Measurements from ENCODE around the gene WWOX. TPM values are rescaled to one million over a fixed set of nuclear protein-coding genes. Genes with fewer than 3 reads are reported as not detected.

Gene WWOX
- total and polyA plus RNA-seq, 2 of the 4 experiments (the other 2 are of a cell fraction): 2.7 to 5.4 TPM

DNA sequence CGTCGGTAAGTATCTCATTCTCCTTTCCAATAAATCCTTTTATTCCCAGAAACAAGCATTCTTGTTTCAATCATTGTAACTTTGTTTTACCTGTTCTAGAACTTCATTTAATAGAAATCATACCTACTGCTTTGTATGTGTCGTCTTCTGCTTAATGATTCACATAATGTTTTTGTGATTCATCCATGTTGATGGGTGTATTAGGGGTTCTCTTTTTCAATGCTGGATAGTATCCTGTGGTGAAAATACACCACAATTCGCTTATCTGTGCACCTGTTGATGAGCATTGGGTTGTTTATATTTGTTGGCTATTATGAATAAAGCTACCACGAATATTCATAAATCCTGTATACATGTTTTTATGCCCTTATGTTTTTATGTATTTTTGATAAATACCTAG, 797.8 kb downstream of the WWOX start:
- Histone ChIP-seq H4K8ac (ENCODE audit: low read depth in 2 of 2, low read length in 2 of 2) (no peak overlapping the region), H3K4me3 (ENCODE audit: insufficient read depth, low read depth, low read length) (no peak overlapping the region), H2AK5ac (ENCODE audit: low read depth, low read length) (no peak overlapping the region), H3K56ac (ENCODE audit: extremely low read depth, insufficient read depth, low read length) (no peak overlapping the region), H3K9ac (ENCODE audit: low read depth, low read length) (no peak overlapping the region), H3K18ac (ENCODE audit: low read depth, low read length) (no peak overlapping the region), H3K9me1 (ENCODE audit: insufficient read depth, low read length) (no peaks in the 10 kb centered on the region), H3K14ac (replicated peaks; ENCODE audit: low read depth, low read length) (no peak overlapping the region), H3K23ac (ENCODE audit: low read depth, low read length) (no peak overlapping the region), H2BK15ac (ENCODE audit: low read depth, low read length) (no peak overlapping the region), H3K79me1 (ENCODE audit: low read depth in 1 of 2, low read length in 2 of 2) (no peaks in the 10 kb centered on the region), H2BK20ac (ENCODE audit: low read depth, low read length) (no peak overlapping the region), H3K4ac (ENCODE audit: low read depth, low read length) (no peak overlapping the region), H2BK120ac (ENCODE audit: low read depth, low read length) (no peak overlapping the region), H4K91ac (ENCODE audit: insufficient read depth, low read depth, low read length) (no peak overlapping the region), H4K5ac (ENCODE audit: low read depth, low read length) (no peak overlapping the region), H3K9me3 (ENCODE audit: control insufficient read depth, insufficient read depth, low read length) (peaks cover 15% of the 10 kb centered on the region), H3K27me3 (ENCODE audit: control insufficient read depth, insufficient read depth, low read length) (no peaks in the 10 kb centered on the region), H3K4me2 (ENCODE audit: low read depth, low read length) (no peak overlapping the region), H2AFZ (replicated peaks; ENCODE audit: low read length, poor library complexity) (no peak overlapping the region), H3K36me3 (ENCODE audit: control insufficient read depth, insufficient read depth, low read length) (no peaks in the 10 kb centered on the region), H3K27ac (ENCODE audit: insufficient read depth, low read length) (no peak overlapping the region), H4K20me1 (ENCODE audit: insufficient read depth, low read length) (no peaks in the 10 kb centered on the region), H2AK9ac (replicated peaks; ENCODE audit: low read depth, low read length, poor library complexity) (no peak overlapping the region), H2BK5ac (ENCODE audit: low read depth, low read length, poor library complexity, severe bottlenecking) (no peak overlapping the region), H3K4me1 (ENCODE audit: control insufficient read depth, insufficient read depth, low read length) (no peaks in the 10 kb centered on the region)
- in situ Hi-C loops (cut with MboI; ENCODE audit: low sequenced_read_pairs): no loop called here
- 100% methylated on average over 2 of the region's 5 CpGs; no CpG with 5 or more reads in 1 of the 2 experiments for WGBS, 2 experiments (ENCODE audit: extremely low coverage in 2 of 2, insufficient read length in 1 of 2)
- ATAC-seq (ENCODE audit: low read depth) (no peak), DNase-seq (no peak)
- ChIA-PET CTCF (no interaction called here), POLR2A (ENCODE audit: unreplicated experiment) (no interaction called here)
- intact Hi-C loops (cut with micrococcal nuclease): no loop called here
- BruUV-seq (replicated peaks): no TSS peak
- dilution Hi-C loops (cut with HindIII; ENCODE audit: low sequenced_read_pairs, unreplicated experiment): no loop called here
- TF ChIP-seq RFX5 (IDR thresholded peaks at IDR 0.05; ENCODE audit: low read depth, low read length) (no peak), MAFK (IDR thresholded peaks at IDR 0.05; ENCODE audit: low read depth, low read length) (no peak), SMC3 (IDR thresholded peaks at IDR 0.05; ENCODE audit: low read depth, low read length) (no peak), RAD21 (IDR thresholded peaks at IDR 0.05; ENCODE audit: low read length) (no peak), CEBPB (IDR thresholded peaks at IDR 0.05; ENCODE audit: low read depth, low read length) (no peak), BHLHE40 (IDR thresholded peaks at IDR 0.05; ENCODE audit: low read depth, low read length) (no peak), CTCF (conservative IDR thresholded peaks at IDR 0.05; ENCODE audit: low read depth, low read length) (no peak), POLR2A (IDR thresholded peaks at IDR 0.05; ENCODE audit: low read depth, low read length) (no peak), USF2 (IDR thresholded peaks at IDR 0.05; ENCODE audit: low read depth, low read length) (no peak), MAZ (IDR thresholded peaks at IDR 0.05; ENCODE audit: borderline replicate concordance, low read depth, low read length) (no peak)
